LHCN-M2 (cell line): ENCODE results near the gene RAB37. TPM values are rescaled to one million over a fixed set of nuclear protein-coding genes. Genes with fewer than 3 reads are reported as not detected.

Source experiments
- DNase-seq: peaks from one replicate; pipeline ENCODE4 v3.0.0-alpha.2; 2012; ENCODE audit warnings: low read depth
- total RNA-seq: library from RNA; depleted of rRNA; stranded (reverse); fragments of >200 nt; gene quantifications from 2 replicates; pipeline ENCODE4 v1.2.3, GENCODE V29; 2014

Gene RAB37
- total RNA-seq, 1 experiment from 2014 or later: 0.34 TPM

- DNase-seq: peak; percentile 56
Measured at GRCh38 chr17:74744714-74745547, 7.9 kb downstream of the RAB37 start.

GRCh38 chr17:74745548-74746177, 8.6 kb downstream of the RAB37 start:
- DNase-seq: no peak

- DNase-seq: no peak
Measured at GRCh38 chr17:74746376-74746775, 9.3 kb downstream of the RAB37 start.

GRCh38 chr17:74746922-74747321, 9.9 kb downstream of the RAB37 start:
- DNase-seq: no peak

GRCh38 chr17:74748279-74748528, 11.1 kb downstream of the RAB37 start:
- DNase-seq: no peak

GRCh38 chr17:74748529-74749278, 11.6 kb downstream of the RAB37 start, which contains the start of gene NHERF1:
Gene NHERF1 (plus strand): TSS chr17:74748628. CDS start chr17:74748847, 219 bp downstream.
- peak; percentile 90 for DNase-seq

GRCh38 chr17:74749279-74750038, 12.4 kb downstream of the RAB37 start:
- DNase-seq: peak; percentile 44

GRCh38 chr17:74750039-74750326, 12.9 kb downstream of the RAB37 start:
- no peak for DNase-seq

GRCh38 chr17:74750327-74751069, 13.4 kb downstream of the RAB37 start:
- peak; percentile 47 for DNase-seq

- DNase-seq: no peak
Measured at GRCh38 chr17:74752415-74752814, 15.4 kb downstream of the RAB37 start.

- DNase-seq: no peak
Measured at GRCh38 chr17:74752822-74753401, 15.9 kb downstream of the RAB37 start.

GRCh38 chr17:74754832-74755231, 17.8 kb downstream of the RAB37 start:
- DNase-seq: peak; percentile 75

GRCh38 chr17:74755533-74755932, 18.5 kb downstream of the RAB37 start:
- DNase-seq: no peak

GRCh38 chr17:74756891-74757290, 19.8 kb downstream of the RAB37 start:
- DNase-seq: no peak

GRCh38 chr17:74757502-74757901, 20.4 kb downstream of the RAB37 start:
- peak; percentile 84 for DNase-seq

- DNase-seq: peak; percentile 86
Measured at GRCh38 chr17:74757931-74758847, 21.1 kb downstream of the RAB37 start.

GRCh38 chr17:74758848-74759168, 21.8 kb downstream of the RAB37 start:
- peak; percentile 88 for DNase-seq

- DNase-seq: peak; percentile 65
Measured at GRCh38 chr17:74759243-74759801, 22.3 kb downstream of the RAB37 start.

- no peak for DNase-seq
Measured at GRCh38 chr17:74759941-74760340, 22.9 kb downstream of the RAB37 start.
